Panc1 (cell line): ENCODE measurements around the gene WASF2. TPM values are rescaled to one million over a fixed set of nuclear protein-coding genes. Genes with fewer than 3 reads are reported as not detected.

Experiments used
- ATAC-seq: fragments of 200-7000 bp; cut with Tn5 transposase; 2 replicates; pipeline ENCODE4 v1.9.1; 2020; ENCODE audit warnings: mild to moderate bottlenecking, moderate library complexity
- BruUV-seq: library from RNA; stranded (reverse); fragments of 400-500 nt; replicated peaks from 2 replicates; lab custom pipeline; 2021; lab: Mats Ljungman, UMichigan
- CTCF ChIA-PET: fragments of 300-600 bp; sonication (Branson Sonifier 250); formaldehyde crosslinking; loops from one replicate; lab custom pipeline; 2022; ENCODE audit warnings: antibody characterized with exemption; lab: Charles Lee
- POLR2A ChIA-PET: fragments of 300-600 bp; sonication (Branson Sonifier 250); formaldehyde crosslinking; loops from one replicate; lab custom pipeline; 2022; ENCODE audit warnings: antibody characterized with exemption; lab: Charles Lee
- DNase-seq: peaks from one replicate; pipeline ENCODE4 v3.0.0-alpha.2; 2010; ENCODE audit warnings: low read depth, low spot score
- H3K27ac ChIP-seq: 2 replicates; pipeline ENCODE4 v1.5.1; 2011; ENCODE audit warnings: mild to moderate bottlenecking, low read length, inconsistent platforms
- H3K27me3 ChIP-seq: fragments of 200-500 bp; sonication (Bioruptor generic); 2 replicates; pipeline ENCODE4 v1.6.0; 2014; ENCODE audit warnings: low read length, inconsistent platforms; ENCODE audit not compliant: control insufficient read depth, insufficient read depth
- H3K36me3 ChIP-seq: fragments of 200-500 bp; sonication (Bioruptor generic); 2 replicates; pipeline ENCODE4 v1.5.1; 2014; ENCODE audit warnings: inconsistent platforms, mild to moderate bottlenecking, low read length, moderate library complexity; ENCODE audit not compliant: control insufficient read depth, insufficient read depth
- H3K4me1 ChIP-seq: 2 replicates; pipeline ENCODE4 v1.5.1; 2011; ENCODE audit warnings: inconsistent platforms, mild to moderate bottlenecking, low read length, moderate library complexity; ENCODE audit not compliant: control insufficient read depth, insufficient read depth
- H3K4me3 ChIP-seq, 2 experiments: 2 replicates each; pipeline ENCODE4 v1.5.1; 2011 to 2012; ENCODE audit warnings: low read depth in 2 of 2, low read length in 2 of 2, mild to moderate bottlenecking in 2 of 2, inconsistent platforms in 1 of 2, moderate library complexity in 1 of 2
- H3K9me3 ChIP-seq: fragments of 200-500 bp; sonication (Bioruptor generic); 2 replicates; pipeline ENCODE4 v1.5.1; 2014; ENCODE audit warnings: low read depth, mild to moderate bottlenecking, inconsistent platforms, low read length, moderate library complexity; ENCODE audit not compliant: control insufficient read depth, insufficient read depth
- POLR2AphosphoS5 ChIP-seq: IDR thresholded peaks from 2 replicates; pipeline ENCODE4 v1.6.1; 2012; ENCODE audit warnings: mild to moderate bottlenecking, low read depth, low read length, moderate library complexity
- SIN3A ChIP-seq: IDR thresholded peaks from 2 replicates; pipeline ENCODE4 v1.6.1; 2012; ENCODE audit warnings: low read depth, mild to moderate bottlenecking, low read length, moderate library complexity, borderline replicate concordance; ENCODE audit not compliant: insufficient read depth
- TCF7L2 ChIP-seq: IDR thresholded peaks from 2 replicates; pipeline ENCODE4 v1.6.1; 2011; ENCODE audit warnings: mild to moderate bottlenecking, low read depth, low read length, inconsistent platforms
- in situ Hi-C: cut with HindIII; loops from 2 replicates; pipeline ENCODE4 v1.10.0; 2016; ENCODE audit warnings: low sequenced_read_pairs, low pct_unique_long_range_greater_than_20kb
- intact Hi-C: fragments of 100-400 bp; cut with micrococcal nuclease; formaldehyde crosslinking; loops from one replicate; pipeline ENCODE4 v1.10.0; 2022; ENCODE audit not compliant: unreplicated experiment
- total RNA-seq: library from RNA; stranded (reverse); gene quantifications from one replicate; pipeline ENCODE4 v1.2.1, GENCODE V29; 2021; ENCODE audit not compliant: unreplicated experiment
- TF ChIP-seq, protein P1 (sequence below), 2 experiments: IDR thresholded peaks; 2 replicates each; pipeline ENCODE4 v1.6.1; 2011 to 2012; ENCODE audit warnings: low read depth in 2 of 2, control low read depth in 1 of 2, low read length in 1 of 2, mild to moderate bottlenecking in 1 of 2, moderate library complexity in 1 of 2; ENCODE audit not compliant: insufficient read depth in 1 of 2
- TF ChIP-seq, protein P2 (sequence below): fragments of 450-650 bp; IDR thresholded peaks from 2 replicates; pipeline ENCODE4 v1.5.1; 2017; ENCODE audit warnings: mild to moderate bottlenecking

The WASF2 gene
- total RNA-seq, 1 experiment from 2014 or later, result 121 TPM

DNA sequence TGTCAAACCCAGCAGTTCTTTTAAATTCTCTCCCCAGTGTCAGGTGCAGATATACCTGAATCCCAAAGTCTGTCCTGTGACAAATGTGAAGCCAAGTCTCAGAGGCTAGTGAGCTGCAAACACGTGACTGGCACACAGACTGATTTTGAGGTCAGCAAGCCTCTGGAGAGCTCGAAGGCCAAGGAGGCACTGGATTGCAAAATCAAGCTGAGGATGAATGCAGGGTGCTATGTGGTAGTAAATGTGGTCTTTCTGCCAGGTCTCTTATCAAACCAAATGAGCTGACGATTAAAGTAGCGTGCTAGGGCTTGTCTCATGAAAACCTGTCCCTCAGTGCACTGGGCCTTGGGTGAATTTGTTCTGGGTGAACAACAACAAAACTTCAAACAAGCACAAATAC lies 77.0 kb downstream of the WASF2 start:
- no TSS peak for BruUV-seq
- no peak for ATAC-seq
- in situ Hi-C loops, result loop anchor here (10.0 kb wide), 1 partner anchor 192 kb away; the partner anchor contains the start of gene AHDC1

DNA sequence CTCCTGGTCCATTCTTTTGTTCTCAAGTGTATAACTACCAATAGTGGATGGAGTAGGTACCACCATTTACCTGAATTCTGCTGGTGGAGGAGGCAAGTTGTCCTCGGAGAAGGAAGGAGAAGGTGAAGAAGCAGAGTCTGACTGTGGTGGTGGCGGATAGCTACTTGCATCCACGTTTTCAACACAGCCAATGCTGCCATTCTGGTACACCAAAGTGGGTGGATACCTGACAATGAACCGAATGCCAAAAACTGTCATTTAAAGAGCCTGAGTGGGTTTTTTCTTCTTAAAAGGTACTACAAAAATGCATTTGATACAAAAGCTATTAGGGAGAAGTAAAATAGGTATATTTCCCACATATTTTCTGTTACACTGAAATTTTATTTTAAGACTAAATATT lies 77.5 kb downstream of the WASF2 start:
- Histone ChIP-seq H3K36me3 (peaks cover 24% of the 10 kb centered on the region), H3K27me3 (no peaks in the 10 kb centered on the region), H3K4me1 (no peaks in the 10 kb centered on the region), H3K27ac (no peak overlapping the region), H3K9me3 (no peaks in the 10 kb centered on the region), H3K4me3 (no peak overlapping the region)
- intact Hi-C loops (loop anchor here (10.0 kb wide), 1 partner anchor 72 kb away; no protein-coding TSS in a partner anchor), in situ Hi-C loops (loop anchor here (10.0 kb wide), 1 partner anchor 192 kb away; the partner anchor contains the start of gene AHDC1)
- ATAC-seq (no peak), DNase-seq (no peak)
- BruUV-seq, result no TSS peak
- ChIA-PET POLR2A (no interaction called here), CTCF (interaction anchor here (0.5 kb wide), 1 partner anchor 12 kb away, joined by 5 read pairs; no protein-coding TSS in a partner anchor)
- TF ChIP-seq POLR2AphosphoS5, result no peak
- TF ChIP-seq, protein P1, sequence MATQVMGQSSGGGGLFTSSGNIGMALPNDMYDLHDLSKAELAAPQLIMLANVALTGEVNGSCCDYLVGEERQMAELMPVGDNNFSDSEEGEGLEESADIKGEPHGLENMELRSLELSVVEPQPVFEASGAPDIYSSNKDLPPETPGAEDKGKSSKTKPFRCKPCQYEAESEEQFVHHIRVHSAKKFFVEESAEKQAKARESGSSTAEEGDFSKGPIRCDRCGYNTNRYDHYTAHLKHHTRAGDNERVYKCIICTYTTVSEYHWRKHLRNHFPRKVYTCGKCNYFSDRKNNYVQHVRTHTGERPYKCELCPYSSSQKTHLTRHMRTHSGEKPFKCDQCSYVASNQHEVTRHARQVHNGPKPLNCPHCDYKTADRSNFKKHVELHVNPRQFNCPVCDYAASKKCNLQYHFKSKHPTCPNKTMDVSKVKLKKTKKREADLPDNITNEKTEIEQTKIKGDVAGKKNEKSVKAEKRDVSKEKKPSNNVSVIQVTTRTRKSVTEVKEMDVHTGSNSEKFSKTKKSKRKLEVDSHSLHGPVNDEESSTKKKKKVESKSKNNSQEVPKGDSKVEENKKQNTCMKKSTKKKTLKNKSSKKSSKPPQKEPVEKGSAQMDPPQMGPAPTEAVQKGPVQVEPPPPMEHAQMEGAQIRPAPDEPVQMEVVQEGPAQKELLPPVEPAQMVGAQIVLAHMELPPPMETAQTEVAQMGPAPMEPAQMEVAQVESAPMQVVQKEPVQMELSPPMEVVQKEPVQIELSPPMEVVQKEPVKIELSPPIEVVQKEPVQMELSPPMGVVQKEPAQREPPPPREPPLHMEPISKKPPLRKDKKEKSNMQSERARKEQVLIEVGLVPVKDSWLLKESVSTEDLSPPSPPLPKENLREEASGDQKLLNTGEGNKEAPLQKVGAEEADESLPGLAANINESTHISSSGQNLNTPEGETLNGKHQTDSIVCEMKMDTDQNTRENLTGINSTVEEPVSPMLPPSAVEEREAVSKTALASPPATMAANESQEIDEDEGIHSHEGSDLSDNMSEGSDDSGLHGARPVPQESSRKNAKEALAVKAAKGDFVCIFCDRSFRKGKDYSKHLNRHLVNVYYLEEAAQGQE (IDR thresholded peaks at IDR 0.05; ENCODE audit: insufficient read depth in 1 of 2, low read depth in 2 of 2, low read length in 1 of 2), result no peak
- TF ChIP-seq TCF7L2, result no peak
- TF ChIP-seq, protein P2, sequence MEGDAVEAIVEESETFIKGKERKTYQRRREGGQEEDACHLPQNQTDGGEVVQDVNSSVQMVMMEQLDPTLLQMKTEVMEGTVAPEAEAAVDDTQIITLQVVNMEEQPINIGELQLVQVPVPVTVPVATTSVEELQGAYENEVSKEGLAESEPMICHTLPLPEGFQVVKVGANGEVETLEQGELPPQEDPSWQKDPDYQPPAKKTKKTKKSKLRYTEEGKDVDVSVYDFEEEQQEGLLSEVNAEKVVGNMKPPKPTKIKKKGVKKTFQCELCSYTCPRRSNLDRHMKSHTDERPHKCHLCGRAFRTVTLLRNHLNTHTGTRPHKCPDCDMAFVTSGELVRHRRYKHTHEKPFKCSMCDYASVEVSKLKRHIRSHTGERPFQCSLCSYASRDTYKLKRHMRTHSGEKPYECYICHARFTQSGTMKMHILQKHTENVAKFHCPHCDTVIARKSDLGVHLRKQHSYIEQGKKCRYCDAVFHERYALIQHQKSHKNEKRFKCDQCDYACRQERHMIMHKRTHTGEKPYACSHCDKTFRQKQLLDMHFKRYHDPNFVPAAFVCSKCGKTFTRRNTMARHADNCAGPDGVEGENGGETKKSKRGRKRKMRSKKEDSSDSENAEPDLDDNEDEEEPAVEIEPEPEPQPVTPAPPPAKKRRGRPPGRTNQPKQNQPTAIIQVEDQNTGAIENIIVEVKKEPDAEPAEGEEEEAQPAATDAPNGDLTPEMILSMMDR, result no peak
- no peak for TF ChIP-seq SIN3A

More for the DNA sequence above, 77.0 kb downstream of the WASF2 start:
- Histone ChIP-seq H3K27ac (no peak overlapping the region), H3K9me3 (no peaks in the 10 kb centered on the region), H3K36me3 (peaks cover 25% of the 10 kb centered on the region), H3K4me1 (no peaks in the 10 kb centered on the region), H3K27me3 (no peaks in the 10 kb centered on the region), H3K4me3 (no peak overlapping the region)
- POLR2A ChIA-PET, result no interaction called here
- TF ChIP-seq, protein P1 (IDR thresholded peaks at IDR 0.05; ENCODE audit: insufficient read depth in 1 of 2, low read depth in 2 of 2, low read length in 1 of 2), result no peak
- TF ChIP-seq POLR2AphosphoS5, result no peak
- TF ChIP-seq TCF7L2, result no peak
- no peak for TF ChIP-seq SIN3A
- TF ChIP-seq, protein P2, result no peak
- no peak for DNase-seq
- intact Hi-C loops, result loop anchor here (10.0 kb wide), 1 partner anchor 72 kb away; no protein-coding TSS in a partner anchor
- CTCF ChIA-PET, result no interaction called here
